SK-N-SH (cell line): ENCODE measurements around the gene DERL2. TPM values are rescaled to one million over a fixed set of nuclear protein-coding genes. Genes with fewer than 3 reads are reported as not detected.

Source experiments
- CTCF ChIA-PET: fragments of 300-600, 350-600 bp; formaldehyde crosslinking; extraction: SDS; loops from one replicate; lab custom pipeline; 2021; lab: Yijun Ruan, JAX
- POLR2A ChIA-PET: fragments of 350-600 bp; sonication (Branson Sonifier 250); formaldehyde crosslinking; extraction: SDS; loops from one replicate; lab custom pipeline; 2020; ENCODE audit warnings: antibody characterized with exemption, inconsistent platforms; lab: Yijun Ruan, JAX
- DNase-seq: peaks from one replicate; pipeline ENCODE4 v3.0.0; 2012
- H2AFZ ChIP-seq: fragments of 200-600 bp; sonication (generic); 2 replicates; pipeline ENCODE4 v1.8.1; 2016; ENCODE audit warnings: antibody characterized with exemption, mild to moderate bottlenecking, low read depth
- H3F3A ChIP-seq: fragments of 200-600 bp; sonication (generic); replicated peaks from 2 replicates; pipeline ENCODE3; 2016; ENCODE audit warnings: antibody characterized with exemption, mild to moderate bottlenecking; ENCODE audit not compliant: insufficient read depth
- H3K27ac ChIP-seq, 2 experiments: fragments of 200-500 bp in 1 of 2; fragments of 200-600 bp in 1 of 2; sonication (Bioruptor generic) in 1 of 2; sonication (generic), shearing (Covaris generic) in 1 of 2; 2 replicates each; pipeline versions ENCODE4 v1.5.1 to v1.6.1; 2014 to 2016; ENCODE audit warnings: low read depth in 2 of 2, inconsistent platforms in 1 of 2, low read length in 1 of 2, mild to moderate bottlenecking in 1 of 2, mixed read lengths in 1 of 2
- H3K27me3 ChIP-seq: fragments of 200-600 bp; sonication (generic), shearing (Covaris generic); 2 replicates; pipeline ENCODE4 v1.6.1; 2016; ENCODE audit warnings: mixed run types; ENCODE audit not compliant: insufficient read depth
- H3K36me3 ChIP-seq, 2 experiments: fragments of 200-500 bp in 1 of 2; fragments of 200-600 bp in 1 of 2; sonication (Bioruptor generic) in 1 of 2; sonication (generic) in 1 of 2; replicated peaks in 1 of 2; 2 replicates each; pipeline versions ENCODE3 to v1.5.1; 2014 to 2016; ENCODE audit warnings: low read length in 1 of 2, mild to moderate bottlenecking in 1 of 2; ENCODE audit not compliant: insufficient read depth in 2 of 2, control insufficient read depth in 1 of 2
- H3K4me1 ChIP-seq, 2 experiments: fragments of 200-500 bp in 1 of 2; fragments of 200-600 bp in 1 of 2; sonication (Bioruptor generic) in 1 of 2; sonication (generic), shearing (Covaris generic) in 1 of 2; 2 replicates each; pipeline versions ENCODE4 v1.5.1 to v1.6.1; 2014 to 2016; ENCODE audit warnings: low read depth in 1 of 2, low read length in 1 of 2, mixed run types in 1 of 2; ENCODE audit not compliant: insufficient read depth in 2 of 2, control insufficient read depth in 1 of 2
- H3K4me2 ChIP-seq: fragments of 200-600 bp; sonication (generic), shearing (Covaris generic); 2 replicates; pipeline ENCODE4 v1.6.1; 2017; ENCODE audit warnings: mixed run types
- H3K4me3 ChIP-seq, 2 experiments: fragments of 200-500 bp in 1 of 2; fragments of 200-600 bp in 1 of 2; sonication (Bioruptor generic) in 1 of 2; sonication (generic), shearing (Covaris generic) in 1 of 2; 2 replicates each; pipeline versions ENCODE4 v1.5.1 to v1.8.1; 2014 to 2016; ENCODE audit warnings: low read depth in 2 of 2, inconsistent platforms in 1 of 2, low read length in 1 of 2, mild to moderate bottlenecking in 1 of 2, mixed read lengths in 1 of 2, moderate library complexity in 1 of 2
- H3K79me2 ChIP-seq: fragments of 200-600 bp; sonication (generic); 2 replicates; pipeline ENCODE4 v1.8.1; 2017; ENCODE audit warnings: mild to moderate bottlenecking; ENCODE audit not compliant: insufficient read depth
- H3K9ac ChIP-seq: fragments of 200-600 bp; sonication (generic); 2 replicates; pipeline ENCODE4 v1.6.1; 2017; ENCODE audit warnings: mixed run types
- H3K9me2 ChIP-seq: fragments of 200-600 bp; sonication (generic); 2 replicates; pipeline ENCODE4 v1.6.1; 2017; ENCODE audit warnings: mixed run types
- H3K9me3 ChIP-seq: fragments of 200-600 bp; sonication (generic); 2 replicates; pipeline ENCODE4 v1.6.1; 2017; ENCODE audit warnings: mixed run types, mild to moderate bottlenecking, moderate library complexity
- H4K20me1 ChIP-seq: fragments of 200-600 bp; sonication (generic); 2 replicates; pipeline ENCODE4 v1.6.1; 2017; ENCODE audit warnings: mild to moderate bottlenecking, mixed run types; ENCODE audit not compliant: insufficient read depth
- EZH2phosphoT487 ChIP-seq: fragments of 200-600 bp; sonication (generic); IDR thresholded peaks from 2 replicates; pipeline ENCODE4 v1.6.1; 2017; ENCODE audit warnings: low read depth, mixed run types, mild to moderate bottlenecking, antibody characterized with exemption, moderate library complexity, borderline replicate concordance
- MXI1 ChIP-seq: IDR thresholded peaks from 2 replicates; pipeline ENCODE4 v1.6.1; 2012; ENCODE audit warnings: mild to moderate bottlenecking, low read depth, low read length, improper control_type of control experiment
- NFIC ChIP-seq: IDR thresholded peaks from 2 replicates; pipeline ENCODE4 v1.4.0; 2012; ENCODE audit warnings: borderline replicate concordance
- NRF1 ChIP-seq: IDR thresholded peaks from 2 replicates; pipeline ENCODE4 v1.6.1; 2012; ENCODE audit warnings: low read depth, mild to moderate bottlenecking, low read length
- RXRA ChIP-seq: IDR thresholded peaks from 2 replicates; pipeline ENCODE4 v1.4.0; 2012; ENCODE audit warnings: low read depth, mild to moderate bottlenecking, borderline replicate concordance
- SIN3A ChIP-seq: IDR thresholded peaks from 2 replicates; pipeline ENCODE4 v1.6.1; 2012; ENCODE audit warnings: low read depth, mild to moderate bottlenecking, low read length, moderate library complexity, borderline replicate concordance
- TCF12 ChIP-seq: IDR thresholded peaks from 2 replicates; pipeline ENCODE4 v1.4.0; 2012
- WGBS: methylation state at CpG from one replicate; pipeline ENCODE4 v1.1.6; 2017; ENCODE audit warnings: low lambda C conversion rate; 5-methylcytosine and 5-hydroxymethylcytosine counted together
- polyA plus RNA-seq, 3 experiments: library from polyadenylated mRNA; depleted of rRNA; stranded (reverse); fragments of >200 nt; gene quantifications; 2 replicates each; pipeline ENCODE4 v1.2.3, GENCODE V29; 2012
- TF ChIP-seq, protein P1 (sequence below): fragments of 150-350 bp; IDR thresholded peaks from 2 replicates; pipeline ENCODE4 v1.6.1; 2017; ENCODE audit warnings: antibody characterized with exemption, low read length, low read depth, borderline replicate concordance
- TF ChIP-seq, protein P2 (sequence below): IDR thresholded peaks from 2 replicates; pipeline ENCODE4 v1.4.0; 2012; ENCODE audit warnings: low read depth, borderline replicate concordance
- TF ChIP-seq, protein P3 (sequence below): IDR thresholded peaks from 2 replicates; pipeline ENCODE4; 2012
- TF ChIP-seq, protein P4 (sequence below): IDR thresholded peaks from 2 replicates; pipeline ENCODE4 v1.4.0; 2012; ENCODE audit warnings: low read depth

The DERL2 gene
- polyA plus RNA-seq, 1 of the 3 experiments (the other 2 are of a cell fraction) = 42.5 TPM

DNA sequence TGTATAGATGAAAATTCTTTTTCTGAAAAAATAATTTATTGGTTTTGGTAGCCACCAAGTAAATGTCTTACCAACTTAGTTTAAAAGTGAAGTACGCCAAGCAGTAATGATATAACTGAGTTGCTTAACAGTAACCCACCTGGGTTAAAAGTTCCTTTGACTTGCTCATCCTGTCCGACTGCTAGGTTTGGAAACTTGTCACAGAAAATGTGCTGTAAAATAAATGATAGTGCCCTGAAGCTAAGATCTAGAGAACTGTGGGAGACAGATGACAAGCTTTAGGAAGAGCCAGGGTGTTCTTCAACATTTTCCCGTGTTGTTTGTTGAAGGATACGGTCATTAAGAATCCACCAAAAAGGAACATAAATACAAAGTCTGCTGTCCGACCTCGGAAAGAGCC is 5.0 kb downstream of the DERL2 start:
- POLR2A ChIA-PET = no interaction called here
- Histone ChIP-seq H3K9me3 (no peaks in the 10 kb centered on the region), H3K36me3 (peaks cover 76 to 78% of the 10 kb centered on the region in 2 experiments), H3K79me2 (peaks cover 89% of the 10 kb centered on the region), H3K4me2 (no peak overlapping the region), H3K9ac (no peak overlapping the region), H4K20me1 (no peaks in the 10 kb centered on the region), H3K27me3 (no peaks in the 10 kb centered on the region), H3F3A (no peaks in the 10 kb centered on the region), H2AFZ (no peak overlapping the region), H3K9me2 (no peaks in the 10 kb centered on the region)
- no peak for DNase-seq
- WGBS = 87% methylated on average over 6 of the region's 6 CpGs
- TF ChIP-seq, protein P1, sequence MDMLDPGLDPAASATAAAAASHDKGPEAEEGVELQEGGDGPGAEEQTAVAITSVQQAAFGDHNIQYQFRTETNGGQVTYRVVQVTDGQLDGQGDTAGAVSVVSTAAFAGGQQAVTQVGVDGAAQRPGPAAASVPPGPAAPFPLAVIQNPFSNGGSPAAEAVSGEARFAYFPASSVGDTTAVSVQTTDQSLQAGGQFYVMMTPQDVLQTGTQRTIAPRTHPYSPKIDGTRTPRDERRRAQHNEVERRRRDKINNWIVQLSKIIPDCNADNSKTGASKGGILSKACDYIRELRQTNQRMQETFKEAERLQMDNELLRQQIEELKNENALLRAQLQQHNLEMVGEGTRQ = no peak
- TF ChIP-seq, protein P2, sequence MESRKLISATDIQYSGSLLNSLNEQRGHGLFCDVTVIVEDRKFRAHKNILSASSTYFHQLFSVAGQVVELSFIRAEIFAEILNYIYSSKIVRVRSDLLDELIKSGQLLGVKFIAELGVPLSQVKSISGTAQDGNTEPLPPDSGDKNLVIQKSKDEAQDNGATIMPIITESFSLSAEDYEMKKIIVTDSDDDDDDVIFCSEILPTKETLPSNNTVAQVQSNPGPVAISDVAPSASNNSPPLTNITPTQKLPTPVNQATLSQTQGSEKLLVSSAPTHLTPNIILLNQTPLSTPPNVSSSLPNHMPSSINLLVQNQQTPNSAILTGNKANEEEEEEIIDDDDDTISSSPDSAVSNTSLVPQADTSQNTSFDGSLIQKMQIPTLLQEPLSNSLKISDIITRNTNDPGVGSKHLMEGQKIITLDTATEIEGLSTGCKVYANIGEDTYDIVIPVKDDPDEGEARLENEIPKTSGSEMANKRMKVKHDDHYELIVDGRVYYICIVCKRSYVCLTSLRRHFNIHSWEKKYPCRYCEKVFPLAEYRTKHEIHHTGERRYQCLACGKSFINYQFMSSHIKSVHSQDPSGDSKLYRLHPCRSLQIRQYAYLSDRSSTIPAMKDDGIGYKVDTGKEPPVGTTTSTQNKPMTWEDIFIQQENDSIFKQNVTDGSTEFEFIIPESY = no peak
- TF ChIP-seq NRF1 = no peak
- no peak for TF ChIP-seq RXRA
- no peak for TF ChIP-seq EZH2phosphoT487
- no peak for TF ChIP-seq NFIC
- no peak for TF ChIP-seq TCF12
- TF ChIP-seq, all 33 proteins: peak for 0
- no peak overlapping the region for H3K4me3 ChIP-seq
- H3K27ac ChIP-seq = no peak overlapping the region
- H3K4me1 ChIP-seq = peaks cover 7 to 11% of the 10 kb centered on the region in 2 experiments; a peak in 3 of 4 replicates
- CTCF ChIA-PET = interaction anchor here (0.8 kb wide), 1 partner anchor 11 kb away, joined by 3 read pairs; no protein-coding TSS in a partner anchor

DNA sequence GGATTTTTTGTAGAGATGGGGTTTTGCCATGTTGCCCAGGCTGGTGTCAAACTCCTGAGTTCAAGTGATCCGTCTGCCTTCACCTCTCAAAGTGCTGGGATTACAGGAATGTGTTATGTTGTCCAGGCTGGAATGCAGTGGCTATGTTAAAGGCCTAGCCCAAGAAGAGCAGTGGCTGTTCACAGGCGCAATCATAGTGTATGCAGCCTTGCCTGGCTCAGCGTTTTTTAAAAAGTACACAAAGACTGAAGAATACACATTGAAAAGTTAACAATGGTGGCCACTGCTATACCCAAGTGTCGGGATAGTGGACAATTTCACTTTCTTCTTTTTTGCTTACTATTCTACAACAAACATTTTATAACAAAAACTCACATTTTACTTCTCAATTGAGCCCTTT is 7.0 kb downstream of the DERL2 start:
- WGBS = 99% methylated on average over 4 of the region's 4 CpGs
- no peak overlapping the region for H3K4me3 ChIP-seq
- no peak overlapping the region for H3K27ac ChIP-seq
- no peaks in the 10 kb centered on the region for H3K9me2 ChIP-seq
- H3F3A ChIP-seq = peaks cover 12% of the 10 kb centered on the region
- H3K4me1 ChIP-seq = no peaks in the 10 kb centered on the region
- no peak overlapping the region for H3K4me2 ChIP-seq
- no peaks in the 10 kb centered on the region for H3K27me3 ChIP-seq
- H3K36me3 ChIP-seq = peaks cover 87 to 89% of the 10 kb centered on the region in 2 experiments
- ChIA-PET POLR2A (no interaction called here), CTCF (interaction anchor here (2.5 kb wide), 1 partner anchor 40 kb away, joined by 9 read pairs; the partner anchor contains the start of gene C1QBP)
- H4K20me1 ChIP-seq = no peaks in the 10 kb centered on the region
- DNase-seq = no peak
- peaks cover 69% of the 10 kb centered on the region for H3K79me2 ChIP-seq
- H3K9me3 ChIP-seq = no peaks in the 10 kb centered on the region
- H2AFZ ChIP-seq = no peak overlapping the region
- TF ChIP-seq, protein P3, sequence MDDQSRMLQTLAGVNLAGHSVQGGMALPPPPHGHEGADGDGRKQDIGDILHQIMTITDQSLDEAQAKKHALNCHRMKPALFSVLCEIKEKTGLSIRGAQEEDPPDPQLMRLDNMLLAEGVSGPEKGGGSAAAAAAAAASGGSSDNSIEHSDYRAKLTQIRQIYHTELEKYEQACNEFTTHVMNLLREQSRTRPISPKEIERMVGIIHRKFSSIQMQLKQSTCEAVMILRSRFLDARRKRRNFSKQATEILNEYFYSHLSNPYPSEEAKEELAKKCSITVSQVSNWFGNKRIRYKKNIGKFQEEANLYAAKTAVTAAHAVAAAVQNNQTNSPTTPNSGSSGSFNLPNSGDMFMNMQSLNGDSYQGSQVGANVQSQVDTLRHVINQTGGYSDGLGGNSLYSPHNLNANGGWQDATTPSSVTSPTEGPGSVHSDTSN = no peak
- no peak for TF ChIP-seq MXI1
- TF ChIP-seq, protein P4, sequence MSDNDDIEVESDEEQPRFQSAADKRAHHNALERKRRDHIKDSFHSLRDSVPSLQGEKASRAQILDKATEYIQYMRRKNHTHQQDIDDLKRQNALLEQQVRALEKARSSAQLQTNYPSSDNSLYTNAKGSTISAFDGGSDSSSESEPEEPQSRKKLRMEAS = no peak
- no peak for TF ChIP-seq SIN3A
- no peak overlapping the region for H3K9ac ChIP-seq
